Nephron (organoid): Measurements from ENCODE around the gene PPP2R2C.

Source experiments
- H3K27ac Mint-ChIP-seq, 3 experiments: 2 replicates each; pipeline ENCODE4 v1.8.0; 2020; ENCODE audit warnings: mixed read lengths in 3 of 3, mild to moderate bottlenecking in 2 of 3, moderate library complexity in 1 of 3
- H3K27me3 Mint-ChIP-seq: 2 replicates; pipeline ENCODE4 v1.8.0; 2021; ENCODE audit warnings: low read depth, mild to moderate bottlenecking, moderate library complexity, mixed read lengths
- H3K36me3 Mint-ChIP-seq: 2 replicates; pipeline ENCODE4 v1.8.0; 2020; ENCODE audit warnings: low read depth, mixed read lengths
- H3K4me1 Mint-ChIP-seq: 2 replicates; pipeline ENCODE4 v1.8.0; 2020; ENCODE audit warnings: mixed read lengths
- H3K4me3 Mint-ChIP-seq, 3 experiments: 2 replicates each; pipeline ENCODE4 v1.8.0; 2020; ENCODE audit warnings: mild to moderate bottlenecking in 3 of 3, mixed read lengths in 3 of 3, moderate library complexity in 2 of 3
- H3K9me3 Mint-ChIP-seq: 2 replicates; pipeline ENCODE4 v1.8.0; 2020; ENCODE audit warnings: mixed read lengths
- CTCF ChIP-seq, 3 experiments: fragments of 200-600 bp; sonication (generic); IDR thresholded peaks; one replicate each; pipeline ENCODE4 v1.5.0; 2021; ENCODE audit warnings: antibody characterized with exemption in 3 of 3; ENCODE audit not compliant: unreplicated experiment in 3 of 3

PPP2R2C gene

GRCh38 chr4:6377626-6378492, 94.6 kb downstream of the PPP2R2C start:
- TF ChIP-seq CTCF (IDR thresholded peaks at IDR 0.05; ENCODE audit: unreplicated experiment in 3 of 3) = no peak
- Mint-ChIP-seq H3K36me3 (no peaks in the 10 kb centered on the region), H3K9me3 (no peaks in the 10 kb centered on the region), H3K4me3 (no peak overlapping the region), H3K27me3 (peaks cover 45% of the 10 kb centered on the region), H3K4me1 (no peaks in the 10 kb centered on the region), H3K27ac (no peak overlapping the region)

DNA sequence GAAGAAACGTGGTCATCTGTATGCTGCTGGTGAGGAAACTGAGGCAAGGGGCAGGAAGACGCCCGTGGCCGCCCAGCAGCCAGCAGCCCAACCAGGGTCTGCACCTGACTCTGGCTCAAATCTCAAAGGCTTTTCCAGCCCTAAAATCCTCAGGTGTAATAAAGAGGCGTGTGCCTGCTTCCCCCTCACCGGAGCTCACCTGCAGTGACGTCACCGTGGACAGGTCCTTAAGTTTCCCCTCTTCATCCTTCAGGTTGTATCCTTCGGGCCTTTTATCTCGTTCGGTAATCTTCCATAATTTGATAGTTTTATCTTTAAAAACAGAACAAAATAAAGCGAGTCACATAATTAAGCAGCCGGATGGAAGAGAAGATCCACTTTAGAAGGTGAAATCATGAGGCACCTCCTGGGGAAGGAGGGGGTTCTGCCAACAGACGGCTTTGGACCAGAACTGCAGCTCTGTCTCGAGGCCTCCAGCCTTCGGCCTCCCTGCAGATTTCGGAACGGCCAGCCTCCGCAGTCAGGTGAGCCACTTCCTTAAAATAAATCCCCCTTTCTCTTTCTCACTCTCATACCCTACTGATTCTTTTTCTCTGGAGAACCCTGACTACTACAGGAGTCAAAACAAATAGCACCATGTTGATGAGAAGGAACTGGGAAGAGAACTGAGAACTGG, 96.7 kb downstream of the PPP2R2C start:
- Mint-ChIP-seq H3K4me1 (no peaks in the 10 kb centered on the region), H3K9me3 (no peaks in the 10 kb centered on the region), H3K4me3 (no peak overlapping the region), H3K27ac (no peak overlapping the region), H3K36me3 (no peaks in the 10 kb centered on the region), H3K27me3 (peaks cover 32% of the 10 kb centered on the region)
- TF ChIP-seq CTCF (IDR thresholded peaks at IDR 0.05; ENCODE audit: unreplicated experiment in 3 of 3) = no peak

GRCh38 chr4:6374575-6374974, 97.8 kb downstream of the PPP2R2C start:
- Mint-ChIP-seq H3K27ac (no peak overlapping the region), H3K36me3 (no peaks in the 10 kb centered on the region), H3K4me1 (no peaks in the 10 kb centered on the region), H3K9me3 (no peaks in the 10 kb centered on the region), H3K4me3 (no peak overlapping the region), H3K27me3 (peaks cover 28% of the 10 kb centered on the region)
- TF ChIP-seq CTCF (IDR thresholded peaks at IDR 0.05; ENCODE audit: unreplicated experiment in 3 of 3) = no peak

GRCh38 chr4:6373541-6374410, 98.6 kb downstream of the PPP2R2C start:
- no peak for TF ChIP-seq CTCF (IDR thresholded peaks at IDR 0.05; ENCODE audit: unreplicated experiment in 3 of 3)
- Mint-ChIP-seq H3K27me3 (peaks cover 27% of the 10 kb centered on the region), H3K9me3 (no peaks in the 10 kb centered on the region), H3K27ac (no peak overlapping the region), H3K4me3 (no peak overlapping the region), H3K4me1 (no peaks in the 10 kb centered on the region), H3K36me3 (no peaks in the 10 kb centered on the region)

- no peaks in the 10 kb centered on the region for H3K4me1 Mint-ChIP-seq
- no peak overlapping the region for H3K4me3 Mint-ChIP-seq
- peaks cover 29% of the 10 kb centered on the region for H3K27me3 Mint-ChIP-seq
- TF ChIP-seq CTCF (IDR thresholded peaks at IDR 0.05; ENCODE audit: unreplicated experiment in 3 of 3) = no peak
- no peaks in the 10 kb centered on the region for H3K9me3 Mint-ChIP-seq
- H3K36me3 Mint-ChIP-seq = no peaks in the 10 kb centered on the region
- no peak overlapping the region for H3K27ac Mint-ChIP-seq
Measured at GRCh38 chr4:6372649-6373525, 99.5 kb downstream of the PPP2R2C start.
